H9 (cell line): ENCODE results near the gene ZNF618. TPM values are rescaled to one million over a fixed set of nuclear protein-coding genes. Genes with fewer than 3 reads are reported as not detected.

ENCODE experiments used
- DNase-seq: peaks from one replicate; pipeline ENCODE4 v3.0.0-alpha.2; 2017
- H2AFZ ChIP-seq: one replicate; pipeline ENCODE4 v1.6.1; 2013; ENCODE audit warnings: mild to moderate bottlenecking, low read length, control low read depth, moderate library complexity
- H2AK5ac ChIP-seq: 2 replicates; pipeline ENCODE4 v1.6.1; 2013; ENCODE audit warnings: low read length, control low read depth, mixed read lengths; ENCODE audit not compliant: insufficient read length
- H2BK120ac ChIP-seq: one replicate; pipeline ENCODE4 v1.6.1; 2013; ENCODE audit warnings: low read depth, mild to moderate bottlenecking, low read length, control low read depth, inconsistent platforms; ENCODE audit not compliant: poor library complexity, severe bottlenecking
- H2BK12ac ChIP-seq: 2 replicates; pipeline ENCODE4 v1.6.1; 2013; ENCODE audit warnings: low read length, control low read depth, mixed read lengths, low read depth; ENCODE audit not compliant: insufficient read length
- H2BK15ac ChIP-seq: 2 replicates; pipeline ENCODE4 v1.6.1; 2013; ENCODE audit warnings: low read depth, low read length, control low read depth
- H2BK20ac ChIP-seq: one replicate; pipeline ENCODE4 v1.6.1; 2013; ENCODE audit warnings: low read depth, mild to moderate bottlenecking, low read length, control low read depth, inconsistent platforms; ENCODE audit not compliant: poor library complexity, severe bottlenecking
- H2BK5ac ChIP-seq: 2 replicates; pipeline ENCODE4 v1.6.1; 2013; ENCODE audit warnings: low read length, control low read depth, mixed read lengths; ENCODE audit not compliant: insufficient read length
- H3K14ac ChIP-seq: 2 replicates; pipeline ENCODE4 v1.6.1; 2013; ENCODE audit warnings: low read length, control low read depth; ENCODE audit not compliant: insufficient read depth
- H3K18ac ChIP-seq: 2 replicates; pipeline ENCODE4 v1.6.1; 2013; ENCODE audit warnings: low read depth, mild to moderate bottlenecking, mixed read lengths, low read length, control low read depth; ENCODE audit not compliant: insufficient read length
- H3K23ac ChIP-seq: 2 replicates; pipeline ENCODE4 v1.6.1; 2013; ENCODE audit warnings: low read length, control low read depth, mixed read lengths, low read depth; ENCODE audit not compliant: insufficient read length
- H3K23me2 ChIP-seq: 2 replicates; pipeline ENCODE4 v1.6.1; 2013; ENCODE audit warnings: low read depth, mild to moderate bottlenecking, mixed read lengths, low read length, control low read depth; ENCODE audit not compliant: insufficient read length, poor library complexity, severe bottlenecking
- H3K27ac ChIP-seq: 2 replicates; pipeline ENCODE4 v1.5.1; 2013; ENCODE audit warnings: low read length, control low read depth, mixed read lengths, low read depth; ENCODE audit not compliant: insufficient read length
- H3K27me3 ChIP-seq: 2 replicates; pipeline ENCODE4 v1.6.1; 2013; ENCODE audit warnings: low read length, control low read depth, inconsistent platforms; ENCODE audit not compliant: insufficient read depth
- H3K4ac ChIP-seq: 2 replicates; pipeline ENCODE4 v1.6.1; 2013; ENCODE audit warnings: low read depth, mild to moderate bottlenecking, control low read depth, inconsistent platforms, low read length, moderate library complexity
- H3K4me1 ChIP-seq: 2 replicates; pipeline ENCODE4 v1.6.1; 2013; ENCODE audit warnings: low read length, control low read depth, inconsistent platforms; ENCODE audit not compliant: insufficient read depth
- H3K4me2 ChIP-seq: 2 replicates; pipeline ENCODE4 v1.6.1; 2013; ENCODE audit warnings: low read length, control low read depth, mixed read lengths; ENCODE audit not compliant: insufficient read length, insufficient read depth
- H3K56ac ChIP-seq: 2 replicates; pipeline ENCODE4 v1.6.1; 2013; ENCODE audit warnings: low read depth, mild to moderate bottlenecking, mixed read lengths, low read length, control low read depth; ENCODE audit not compliant: insufficient read length
- H3K79me1 ChIP-seq: 2 replicates; pipeline ENCODE4 v1.6.1; 2013; ENCODE audit warnings: low read depth, mild to moderate bottlenecking, moderate library complexity, low read length, control low read depth, inconsistent platforms; ENCODE audit not compliant: insufficient read depth, poor library complexity, severe bottlenecking
- H3K79me2 ChIP-seq: 2 replicates; pipeline ENCODE4 v1.6.1; 2013; ENCODE audit warnings: low read length, control low read depth, inconsistent platforms; ENCODE audit not compliant: insufficient read depth
- H3K9ac ChIP-seq: 2 replicates; pipeline ENCODE4 v1.6.1; 2013; ENCODE audit warnings: low read length, control low read depth, mixed read lengths; ENCODE audit not compliant: insufficient read length; ENCODE audit errors: extremely low read depth
- H3K9me3 ChIP-seq: one replicate; pipeline ENCODE4 v1.6.1; 2013; ENCODE audit warnings: low read depth, low read length, inconsistent platforms; ENCODE audit not compliant: control insufficient read depth
- H3T11ph ChIP-seq: one replicate; pipeline ENCODE4 v1.6.1; 2013; ENCODE audit warnings: mild to moderate bottlenecking, low read length, control low read depth, inconsistent platforms
- H4K20me1 ChIP-seq: one replicate; pipeline ENCODE4 v1.6.1; 2013; ENCODE audit not compliant: control insufficient read depth, insufficient read length, insufficient read depth
- H4K5ac ChIP-seq: 2 replicates; pipeline ENCODE4 v1.6.1; 2013; ENCODE audit warnings: low read depth, mild to moderate bottlenecking, mixed read lengths, low read length, control low read depth; ENCODE audit not compliant: insufficient read length
- H4K8ac ChIP-seq: replicated peaks from 2 replicates; pipeline ENCODE4 v1.6.1; 2013; ENCODE audit warnings: low read length, control low read depth, mixed read lengths, low read depth; ENCODE audit not compliant: insufficient read length
- H4K91ac ChIP-seq: 2 replicates; pipeline ENCODE4 v1.6.1; 2013; ENCODE audit warnings: low read depth, mild to moderate bottlenecking, moderate library complexity, mixed read lengths, low read length, control low read depth; ENCODE audit not compliant: insufficient read length
- H3K27ac Mint-ChIP-seq, 3 experiments: 2 replicates in 2 of 3; 3 replicates in 1 of 3; pipeline ENCODE4 v1.8.0; 2020 to 2021; ENCODE audit warnings: mixed read lengths in 3 of 3, mild to moderate bottlenecking in 1 of 3, moderate library complexity in 1 of 3
- H3K27me3 Mint-ChIP-seq: 2 replicates; pipeline ENCODE4 v1.8.0; 2021; ENCODE audit warnings: low read depth, mild to moderate bottlenecking, moderate library complexity, mixed read lengths
- H3K36me3 Mint-ChIP-seq, 3 experiments: 2 replicates in 2 of 3; 3 replicates in 1 of 3; pipeline ENCODE4 v1.8.0; 2020 to 2021; ENCODE audit warnings: low read depth in 3 of 3, mixed read lengths in 3 of 3; ENCODE audit not compliant: insufficient read depth in 1 of 3
- H3K4me1 Mint-ChIP-seq, 2 experiments: 2 replicates each; pipeline ENCODE4 v1.8.0; 2020; ENCODE audit warnings: mixed read lengths in 2 of 2
- H3K4me3 Mint-ChIP-seq, 2 experiments: 2 replicates in 1 of 2; 3 replicates in 1 of 2; pipeline ENCODE4 v1.8.0; 2020 to 2021; ENCODE audit warnings: mild to moderate bottlenecking in 2 of 2, mixed read lengths in 2 of 2, moderate library complexity in 1 of 2
- H3K9me3 Mint-ChIP-seq, 2 experiments: 2 replicates in 1 of 2; 3 replicates in 1 of 2; pipeline ENCODE4 v1.8.0; 2020; ENCODE audit warnings: mild to moderate bottlenecking in 2 of 2, mixed read lengths in 2 of 2, moderate library complexity in 1 of 2
- CTCF ChIP-seq: fragments of 200-600 bp; sonication (generic); conservative IDR thresholded peaks from 3 replicates; pipeline ENCODE4 v1.8.0; 2021; ENCODE audit warnings: antibody characterized with exemption, mild to moderate bottlenecking
- WGBS: extraction: QIAGEN DNeasy Blood & Tissue Kit; methylation state at CpG from one replicate; pipeline ENCODE4 v1.1.7; 2013; ENCODE audit warnings: missing lambda C conversion rate, low lambda C conversion rate, mixed read lengths; ENCODE audit not compliant: insufficient read length; ENCODE audit errors: extremely low coverage; 5-methylcytosine and 5-hydroxymethylcytosine counted together
- total RNA-seq: library from RNA; stranded (reverse); gene quantifications from 2 replicates; pipeline ENCODE4 v1.2.1, GENCODE V29; 2021

The ZNF618 gene
- total RNA-seq, 1 experiment from 2014 or later: 13.6 TPM

- Histone ChIP-seq H2AFZ (no peak overlapping the region), H3K27ac (no peak overlapping the region)
Measured at GRCh38 chr9:113879318-113879717, 3.2 kb downstream of the ZNF618 start.

More at GRCh38 chr9:113879318-113879717, 3.2 kb downstream of the ZNF618 start:
- Histone ChIP-seq H3K27me3 (no peaks in the 10 kb centered on the region), H4K8ac (no peak overlapping the region), H3K4me2 (no peak overlapping the region), H2BK20ac (no peak overlapping the region), H2BK15ac (no peak overlapping the region), H4K91ac (no peak overlapping the region), H2BK120ac (no peak overlapping the region), H4K20me1 (no peaks in the 10 kb centered on the region), H3T11ph (no peak overlapping the region), H3K79me2 (peaks cover 7% of the 10 kb centered on the region; the same call in 1 of the 2 replicates), H3K9ac (no peak overlapping the region), H3K4me1 (no peaks in the 10 kb centered on the region; the same call in 1 of the 2 replicates), H3K14ac (no peak overlapping the region), H2AK5ac (no peak overlapping the region), H2BK5ac (no peak overlapping the region), H3K18ac (no peak overlapping the region), H3K4ac (no peak overlapping the region), H2BK12ac (no peak overlapping the region), H3K79me1 (peaks cover 4% of the 10 kb centered on the region), H3K23me2 (no peaks in the 10 kb centered on the region), H3K56ac (no peak overlapping the region), H4K5ac (no peak overlapping the region), H3K23ac (no peak overlapping the region), H3K9me3 (no peaks in the 10 kb centered on the region)
- Mint-ChIP-seq H3K4me3 (no peak overlapping the region), H3K9me3 (peaks cover 0 to 3% of the 10 kb centered on the region in 2 experiments; a peak in 1 of 5 replicates), H3K36me3 (peaks cover 0 to 1% (median 0%) of the 10 kb centered on the region in 3 experiments; a peak in 2 of 7 replicates), H3K4me1 (peaks cover 27 to 51% of the 10 kb centered on the region in 2 experiments), H3K27me3 (peaks cover 9% of the 10 kb centered on the region), H3K27ac (peak overlapping the region in 1 of 3 experiments; percentile 61; a peak in 2 of 7 replicates)
- no CpG with 5 or more reads among the region's 4 CpGs for WGBS
- DNase-seq: no peak
- TF ChIP-seq CTCF: no peak
